T-helper 2 cell treated with Interferon-gamma antibody and Interleukin-4, amounts not matched to agents 5 μg/mL and 100 μg/mL, for 36 hours (primary cell): ENCODE data around the gene PPP2R2C.

Source experiments
- DNase-seq: peaks from one replicate; pipeline ENCODE4 v3.0.0; 2021; ENCODE audit warnings: low spot score
- H3K27ac Mint-ChIP-seq: one replicate; pipeline ENCODE4 v1.8.0; 2021; ENCODE audit warnings: mild to moderate bottlenecking, mixed read lengths
- H3K27me3 Mint-ChIP-seq: one replicate; pipeline ENCODE4 v1.8.0; 2021; ENCODE audit warnings: low read depth, mixed read lengths
- H3K36me3 Mint-ChIP-seq: one replicate; pipeline ENCODE4 v1.8.0; 2021; ENCODE audit warnings: low read depth, mixed read lengths
- H3K4me1 Mint-ChIP-seq: one replicate; pipeline ENCODE4 v1.8.0; 2021; ENCODE audit warnings: low read depth, mixed read lengths
- H3K4me3 Mint-ChIP-seq: one replicate; pipeline ENCODE4 v1.8.0; 2022; ENCODE audit warnings: mild to moderate bottlenecking, moderate library complexity, mixed read lengths
- H3K9me3 Mint-ChIP-seq: one replicate; pipeline ENCODE4 v1.8.0; 2021; ENCODE audit warnings: mixed read lengths

PPP2R2C gene

GRCh38 chr4:6279582-6280289 is 192.7 kb downstream of the PPP2R2C start:
- no peak for DNase-seq
- H3K4me1 Mint-ChIP-seq: peaks cover 6% of the 10 kb centered on the region
- H3K36me3 Mint-ChIP-seq: no peaks in the 10 kb centered on the region
- no peak overlapping the region for H3K27ac Mint-ChIP-seq
- H3K4me3 Mint-ChIP-seq: no peak overlapping the region
- no peaks in the 10 kb centered on the region for H3K9me3 Mint-ChIP-seq
- peaks cover 8% of the 10 kb centered on the region for H3K27me3 Mint-ChIP-seq

- no peaks in the 10 kb centered on the region for H3K36me3 Mint-ChIP-seq
- H3K9me3 Mint-ChIP-seq: no peaks in the 10 kb centered on the region
- H3K27ac Mint-ChIP-seq: no peak overlapping the region
- H3K4me1 Mint-ChIP-seq: peaks cover 6% of the 10 kb centered on the region
- peaks cover 8% of the 10 kb centered on the region for H3K27me3 Mint-ChIP-seq
- no peak overlapping the region for H3K4me3 Mint-ChIP-seq
- DNase-seq: no peak
Observed at GRCh38 chr4:6278801-6279197, 193.6 kb downstream of the PPP2R2C start.

- Mint-ChIP-seq H3K4me3 (no peak overlapping the region), H3K27me3 (peaks cover 8% of the 10 kb centered on the region), H3K27ac (no peak overlapping the region), H3K36me3 (no peaks in the 10 kb centered on the region), H3K9me3 (no peaks in the 10 kb centered on the region), H3K4me1 (peaks cover 6% of the 10 kb centered on the region)
- no peak for DNase-seq
Observed at GRCh38 chr4:6277935-6278800, 194.2 kb downstream of the PPP2R2C start.

- peaks cover 10% of the 10 kb centered on the region for H3K27me3 Mint-ChIP-seq
- DNase-seq: no peak
- H3K36me3 Mint-ChIP-seq: no peaks in the 10 kb centered on the region
- H3K4me3 Mint-ChIP-seq: no peak overlapping the region
- no peak overlapping the region for H3K27ac Mint-ChIP-seq
- H3K9me3 Mint-ChIP-seq: no peaks in the 10 kb centered on the region
- H3K4me1 Mint-ChIP-seq: peaks cover 6% of the 10 kb centered on the region
Observed at GRCh38 chr4:6277139-6277802, 195.1 kb downstream of the PPP2R2C start.

GRCh38 chr4:6275898-6276806 is 196.3 kb downstream of the PPP2R2C start:
- DNase-seq: no peak
- peaks cover 6% of the 10 kb centered on the region for H3K4me1 Mint-ChIP-seq
- no peak overlapping the region for H3K4me3 Mint-ChIP-seq
- H3K27ac Mint-ChIP-seq: no peak overlapping the region
- H3K36me3 Mint-ChIP-seq: no peaks in the 10 kb centered on the region
- no peaks in the 10 kb centered on the region for H3K9me3 Mint-ChIP-seq
- H3K27me3 Mint-ChIP-seq: peaks cover 19% of the 10 kb centered on the region

- Mint-ChIP-seq H3K4me3 (no peak overlapping the region), H3K27ac (no peak overlapping the region), H3K9me3 (no peaks in the 10 kb centered on the region), H3K27me3 (peaks cover 26% of the 10 kb centered on the region), H3K36me3 (no peaks in the 10 kb centered on the region), H3K4me1 (peaks cover 6% of the 10 kb centered on the region)
- DNase-seq: no peak
Observed at GRCh38 chr4:6275351-6275750, 197.1 kb downstream of the PPP2R2C start.

GRCh38 chr4:6273661-6273990 is 198.8 kb downstream of the PPP2R2C start:
- H3K27me3 Mint-ChIP-seq: peaks cover 28% of the 10 kb centered on the region

GRCh38 chr4:6272863-6273660 is 199.4 kb downstream of the PPP2R2C start:
- peaks cover 32% of the 10 kb centered on the region for H3K27me3 Mint-ChIP-seq
- H3K27ac Mint-ChIP-seq: no peak overlapping the region
- no peak for DNase-seq
- no peaks in the 10 kb centered on the region for H3K9me3 Mint-ChIP-seq
- no peak overlapping the region for H3K4me3 Mint-ChIP-seq
- no peaks in the 10 kb centered on the region for H3K36me3 Mint-ChIP-seq
- peaks cover 7% of the 10 kb centered on the region for H3K4me1 Mint-ChIP-seq

More at GRCh38 chr4:6273661-6273990, 198.8 kb downstream of the PPP2R2C start:
- H3K27ac Mint-ChIP-seq: no peak overlapping the region
- DNase-seq: no peak
- no peaks in the 10 kb centered on the region for H3K36me3 Mint-ChIP-seq
- H3K9me3 Mint-ChIP-seq: no peaks in the 10 kb centered on the region
- peaks cover 7% of the 10 kb centered on the region for H3K4me1 Mint-ChIP-seq
- H3K4me3 Mint-ChIP-seq: no peak overlapping the region

GRCh38 chr4:6271701-6272465 is 200.5 kb downstream of the PPP2R2C start:
- H3K27ac Mint-ChIP-seq: no peak overlapping the region
- H3K4me1 Mint-ChIP-seq: peaks cover 14% of the 10 kb centered on the region
- DNase-seq: no peak
- no peaks in the 10 kb centered on the region for H3K36me3 Mint-ChIP-seq
- H3K9me3 Mint-ChIP-seq: no peaks in the 10 kb centered on the region
- H3K27me3 Mint-ChIP-seq: peaks cover 42% of the 10 kb centered on the region
- peak overlapping the region; percentile 19 for H3K4me3 Mint-ChIP-seq

GRCh38 chr4:6271206-6271605 is 201.2 kb downstream of the PPP2R2C start:
- Mint-ChIP-seq H3K9me3 (no peaks in the 10 kb centered on the region), H3K27me3 (peaks cover 39% of the 10 kb centered on the region), H3K27ac (no peak overlapping the region)

GRCh38 chr4:6270636-6271121 is 201.7 kb downstream of the PPP2R2C start:
- peak overlapping the region; percentile 76 for H3K4me3 Mint-ChIP-seq

More at GRCh38 chr4:6271206-6271605, 201.2 kb downstream of the PPP2R2C start:
- H3K36me3 Mint-ChIP-seq: no peaks in the 10 kb centered on the region
- peaks cover 14% of the 10 kb centered on the region for H3K4me1 Mint-ChIP-seq
- DNase-seq: no peak
- peak overlapping the region; percentile 76 for H3K4me3 Mint-ChIP-seq

More at GRCh38 chr4:6270636-6271121, 201.7 kb downstream of the PPP2R2C start:
- Mint-ChIP-seq H3K4me1 (peaks cover 14% of the 10 kb centered on the region), H3K27ac (no peak overlapping the region), H3K9me3 (no peaks in the 10 kb centered on the region), H3K36me3 (no peaks in the 10 kb centered on the region), H3K27me3 (peaks cover 40% of the 10 kb centered on the region)
- no peak for DNase-seq
